Breast epithelium (tissue), 4 donors: ENCODE measurements around the gene RIPOR3. TPM values are rescaled to one million over a fixed set of nuclear protein-coding genes. Genes with fewer than 3 reads are reported as not detected.

Experiments used
- DNase-seq, 2 donors: peaks; one replicate each; pipeline ENCODE4 v3.0.0-alpha.2; 2019; ENCODE audit warnings: low spot score in 2 of 2
- H3K27ac ChIP-seq, 2 donors: fragments of 200-600 bp; sonication (generic) in 1 of 2; one replicate each; pipeline ENCODE4 v1.5.1; 2016 to 2019; ENCODE audit warnings: mild to moderate bottlenecking in 1 of 2
- H3K27me3 ChIP-seq, 2 donors: fragments of 200-600 bp; sonication (generic) in 1 of 2; one replicate each; pipeline versions ENCODE4 v1.5.1 to v1.6.0; 2017 to 2019; ENCODE audit warnings: control low read depth in 1 of 2, mild to moderate bottlenecking in 1 of 2
- H3K36me3 ChIP-seq: fragments of 200-600 bp; one replicate; pipeline ENCODE4 v1.5.1; 2019
- H3K4me1 ChIP-seq, 2 donors: fragments of 200-600 bp; sonication (generic); one replicate each; pipeline ENCODE4 v1.5.1; 2016 to 2019; ENCODE audit warnings: control low read depth in 1 of 2
- H3K4me3 ChIP-seq, 3 donors: fragments of 200-600 bp; sonication (generic); 1 replicate in 2 of 3; 2 replicates in 1 of 3; pipeline ENCODE4 v1.5.1; 2016 to 2019; ENCODE audit warnings: mild to moderate bottlenecking in 3 of 3, moderate library complexity in 2 of 3
- H3K9me3 ChIP-seq, 2 donors: fragments of 200-600 bp; sonication (generic) in 1 of 2; one replicate each; pipeline ENCODE4 v1.5.1; 2016 to 2019; ENCODE audit warnings: control low read depth in 1 of 2
- CTCF ChIP-seq, 3 donors: fragments of 450-650 bp; IDR thresholded peaks; one replicate each; pipeline ENCODE4 v1.5.1; 2016 to 2017; ENCODE audit warnings: antibody characterized with exemption in 3 of 3, mild to moderate bottlenecking in 3 of 3, moderate library complexity in 3 of 3
- POLR2A ChIP-seq: fragments of 450-650 bp; IDR thresholded peaks from one replicate; pipeline ENCODE4 v1.6.1; 2016; ENCODE audit warnings: antibody characterized with exemption, mild to moderate bottlenecking, moderate library complexity
- POLR2AphosphoS5 ChIP-seq, 3 donors: sonication (generic); formaldehyde crosslinking; IDR thresholded peaks; one replicate each; pipeline ENCODE4 v1.6.1; 2017; ENCODE audit warnings: antibody characterized with exemption in 3 of 3
- intact Hi-C: fragments of 100-400 bp; cut with DNase I; formaldehyde crosslinking; loops from one replicate; pipeline ENCODE4 v1.15.1; 2023; ENCODE audit warnings: low total_unique reads
- total RNA-seq, 3 donors: library from RNA; depleted of rRNA; stranded (reverse); fragments of >200 nt; gene quantifications; one replicate each; pipeline ENCODE4 v1.1.0, GENCODE V29; 2016

Gene RIPOR3
- total RNA-seq, 3 donors from 2014 or later: 4.5 to 35.5 (median 26.9) TPM

GRCh38 chr20:50579511-50579910 lies 111.8 kb downstream of the RIPOR3 start:
- TF ChIP-seq POLR2AphosphoS5 (IDR thresholded peaks at IDR 0.05) (no peak), POLR2A (no peak), CTCF (IDR thresholded peaks at IDR 0.05) (no peak)
- H3K27ac ChIP-seq: no peak overlapping the region
- no peaks in the 10 kb centered on the region for H3K36me3 ChIP-seq
- intact Hi-C loops: loop anchor here (5.0 kb wide), 1 partner anchor 392 kb away; no protein-coding TSS in a partner anchor
- no peaks in the 10 kb centered on the region for H3K27me3 ChIP-seq
- no peak overlapping the region for H3K4me3 ChIP-seq
- H3K9me3 ChIP-seq: no peaks in the 10 kb centered on the region
- H3K4me1 ChIP-seq: peaks cover 0 to 10% of the 10 kb centered on the region in 2 donors
- no peak for DNase-seq

GRCh38 chr20:50578778-50579165 lies 112.6 kb downstream of the RIPOR3 start:
- intact Hi-C loops: loop anchor here (5.0 kb wide), 1 partner anchor 391 kb away; no protein-coding TSS in a partner anchor
- no peaks in the 10 kb centered on the region for H3K36me3 ChIP-seq
- H3K27ac ChIP-seq: no peak overlapping the region
- H3K4me3 ChIP-seq: no peak overlapping the region
- H3K27me3 ChIP-seq: no peaks in the 10 kb centered on the region
- TF ChIP-seq POLR2A (no peak), POLR2AphosphoS5 (IDR thresholded peaks at IDR 0.05) (no peak), CTCF (IDR thresholded peaks at IDR 0.05) (no peak)
- no peak for DNase-seq
- peaks cover 0 to 10% of the 10 kb centered on the region in 2 donors for H3K4me1 ChIP-seq
- no peaks in the 10 kb centered on the region for H3K9me3 ChIP-seq

- Histone ChIP-seq H3K27ac (peak overlapping the region; percentile 54 to 63), H3K9me3 (no peaks in the 10 kb centered on the region), H3K4me3 (no peak overlapping the region), H3K27me3 (no peaks in the 10 kb centered on the region), H3K4me1 (peaks cover 0 to 13% of the 10 kb centered on the region in 2 donors), H3K36me3 (no peaks in the 10 kb centered on the region)
- intact Hi-C loops: loop anchor here (5.0 kb wide), 1 partner anchor 391 kb away; no protein-coding TSS in a partner anchor
- TF ChIP-seq POLR2A: no peak
- TF ChIP-seq POLR2AphosphoS5 (IDR thresholded peaks at IDR 0.05): no peak
- TF ChIP-seq CTCF (IDR thresholded peaks at IDR 0.05): no peak
- no peak for DNase-seq
These were observed 113.1 kb downstream of the RIPOR3 start for GRCh38 chr20:50578061-50578777.

- no peaks in the 10 kb centered on the region for H3K36me3 ChIP-seq
- peaks cover 0 to 21% of the 10 kb centered on the region in 2 donors for H3K4me1 ChIP-seq
- TF ChIP-seq POLR2AphosphoS5 (IDR thresholded peaks at IDR 0.05) (peak in 1 of 3 donors; percentile 55), CTCF (IDR thresholded peaks at IDR 0.05) (no peak)
- DNase-seq: peak; percentile 81 to 88
- H3K4me3 ChIP-seq: no peak overlapping the region
- intact Hi-C loops: loop anchor here (5.0 kb wide), 1 partner anchor 390 kb away; no protein-coding TSS in a partner anchor
- H3K27ac ChIP-seq: peak overlapping the region; percentile 54 to 63
- H3K27me3 ChIP-seq: no peaks in the 10 kb centered on the region
- no peaks in the 10 kb centered on the region for H3K9me3 ChIP-seq
These were observed 113.9 kb downstream of the RIPOR3 start for GRCh38 chr20:50577175-50578018.
